AG04449 (cell line): ENCODE data around the gene LGR4.
A peak's percentile ranks its signal among the peaks of the same experiment; 100 is the strongest.
"Not testable (repeated sequence)": the region's sequence is repeated elsewhere in the genome, so short reads cannot be mapped to it uniquely, and the experiment has no call there.

ENCODE experiments used
- CTCF ChIA-PET: fragments of 350-600 bp; formaldehyde crosslinking; extraction: SDS; loops from one replicate; lab custom pipeline; 2021; ENCODE audit warnings: antibody characterized with exemption; lab: Yijun Ruan, JAX
- POLR2A ChIA-PET: fragments of 400-600, 350-600 bp; formaldehyde crosslinking; extraction: SDS; loops from one replicate; lab custom pipeline; 2020; ENCODE audit warnings: antibody characterized with exemption, inconsistent platforms; lab: Yijun Ruan, JAX
- DNase-seq: peaks from one replicate; pipeline ENCODE4 v3.0.0-alpha.2; 2010; ENCODE audit warnings: low read depth, low spot score
- H3K4me3 ChIP-seq: 2 replicates; pipeline ENCODE4 v1.5.1; 2011; ENCODE audit warnings: low read depth, mild to moderate bottlenecking, control low read depth, low read length
- CTCF ChIP-seq: IDR thresholded peaks from one replicate; pipeline ENCODE4 v1.5.1; 2011; ENCODE audit warnings: mild to moderate bottlenecking, moderate library complexity, low read length, control low read depth, inconsistent platforms; ENCODE audit not compliant: insufficient read depth; ENCODE audit errors: missing control alignments

The LGR4 gene

GRCh38 chr11:27472398-27473016 lies at the start of gene LGR4:
Gene LGR4 (minus strand): TSS chr11:27472790. CDS start chr11:27472302, 488 bp downstream.
- peak within 1 kb of the TSS; percentile 75 for H3K4me3 ChIP-seq
- peak; percentile 72 for DNase-seq
- POLR2A ChIA-PET, result interaction anchor here (0.7 to 1.2 kb wide), 6 partner anchors 15 to 263 kb away, joined by 3 to 4 read pairs (median 3); no protein-coding TSS in a partner anchor
- no peak for TF ChIP-seq CTCF
- CTCF ChIA-PET, result interaction anchor here (0.7 to 5.3 kb wide), 7 partner anchors 9 to 289 kb away, joined by 3 to 48 read pairs (median 4); no protein-coding TSS in a partner anchor

GRCh38 chr11:27520226-27520625 lies 47.6 kb upstream of the LGR4 start:
- DNase-seq, result no peak
- H3K4me3 ChIP-seq, result no peak overlapping the region
- ChIA-PET CTCF (no interaction called here), POLR2A (no interaction called here)
- TF ChIP-seq CTCF, result no peak

- ChIA-PET CTCF (interaction anchor here (1.6 kb wide), 1 partner anchor 9 kb away, joined by 8 read pairs; no protein-coding TSS in a partner anchor), POLR2A (no interaction called here)
- no peak for DNase-seq
- no peak overlapping the region for H3K4me3 ChIP-seq
- no peak for TF ChIP-seq CTCF
Observed at GRCh38 chr11:27518518-27518917, 45.9 kb upstream of the LGR4 start.

- DNase-seq, POLR2A ChIA-PET: not testable (repeated sequence)
Observed at GRCh38 chr11:27517490-27517889, 44.9 kb upstream of the LGR4 start.

GRCh38 chr11:27514558-27514957 lies 42.0 kb upstream of the LGR4 start:
- no peak for DNase-seq
- ChIA-PET POLR2A (no interaction called here), CTCF (no interaction called here)
- no peak overlapping the region for H3K4me3 ChIP-seq
- TF ChIP-seq CTCF, result no peak

More at GRCh38 chr11:27517490-27517889, 44.9 kb upstream of the LGR4 start:
- H3K4me3 ChIP-seq, result not testable (repeated sequence)
- CTCF ChIA-PET, result interaction anchor here (1.6 kb wide), 1 partner anchor 10 kb away, joined by 8 read pairs; no protein-coding TSS in a partner anchor

- POLR2A ChIA-PET, result no interaction called here
Observed at GRCh38 chr11:27514076-27514475, 41.5 kb upstream of the LGR4 start.

More at GRCh38 chr11:27514076-27514475, 41.5 kb upstream of the LGR4 start:
- DNase-seq, result no peak
- no peak overlapping the region for H3K4me3 ChIP-seq
- TF ChIP-seq CTCF, result no peak
- CTCF ChIA-PET, result interaction anchor here (0.9 to 1.2 kb wide), 2 partner anchors 15 to 17 kb away, joined by 3 to 5 read pairs; no protein-coding TSS in a partner anchor
